ENCODE results near the gene KRR1. TPM values are rescaled to one million over a fixed set of nuclear protein-coding genes. Genes with fewer than 3 reads are reported as not detected.

KRR1 gene
- total and polyA plus RNA-seq, 2 donors from 2014 or later = 20.0 to 50.7 TPM

DNA sequence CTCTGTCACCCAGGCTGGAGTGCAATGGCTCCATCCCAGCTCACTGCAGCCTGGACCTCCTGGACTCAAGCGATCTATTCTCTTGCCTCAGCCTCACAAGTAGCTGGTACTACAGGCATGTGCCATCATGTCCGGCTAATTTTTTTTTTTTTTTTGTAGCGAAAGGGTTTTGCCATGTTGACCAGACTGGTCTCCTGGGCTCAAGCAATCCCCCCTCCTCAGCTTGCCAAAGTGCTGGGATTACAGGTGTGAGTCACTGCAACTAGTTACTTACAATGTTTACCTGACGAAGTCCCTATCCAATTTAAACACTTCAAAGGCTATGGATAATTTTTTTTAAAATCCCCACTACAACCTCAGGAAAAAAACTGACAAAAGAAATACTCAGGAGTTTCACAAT, 1.8 kb downstream of the KRR1 start:
- H3K9ac ChIP-seq (ENCODE audit: low read length in 3 of 3) = no peak overlapping the region
- intact Hi-C loops (cut with DNase I) = no loop called here

DNA sequence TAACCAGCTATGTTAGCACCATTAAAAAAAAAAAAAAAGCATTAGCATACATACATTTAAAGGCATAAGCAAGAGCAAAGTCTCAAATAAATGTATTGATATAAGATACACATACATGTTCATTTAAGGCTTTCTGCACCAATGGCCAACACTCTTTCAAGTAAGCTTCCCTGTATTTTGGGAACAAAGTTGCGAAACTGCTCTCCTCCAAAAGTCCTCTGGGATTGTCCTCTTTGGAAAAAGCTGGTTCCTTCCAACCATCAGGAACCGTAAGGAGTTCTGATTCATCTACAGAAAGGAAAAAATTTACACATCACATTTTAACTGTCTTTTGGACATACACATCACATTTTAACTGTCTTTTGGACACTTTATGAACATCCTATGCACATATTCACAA, 3.2 kb downstream of the KRR1 start:
- intact Hi-C loops (cut with DNase I) = no loop called here
- no peak overlapping the region for H3K27ac ChIP-seq (ENCODE audit: low read depth in 2 of 2, low read length in 2 of 2)
- H3K4me1 ChIP-seq (ENCODE audit: control insufficient read depth in 2 of 3, insufficient read depth in 2 of 3, low read depth in 1 of 3, low read length in 3 of 3) = peaks cover 0 to 7% (median 3%) of the 10 kb centered on the region in 3 donors
- H3K4me3 ChIP-seq (ENCODE audit: low read length in 3 of 3) = no peak overlapping the region
- no peak for FAIRE-seq
- no peak overlapping the region for H3K9ac ChIP-seq (ENCODE audit: low read length in 3 of 3)
- no peak for DNase-seq
- peaks cover 2 to 7% (median 3%) of the 10 kb centered on the region in 3 donors for H3K36me3 ChIP-seq (ENCODE audit: control insufficient read depth in 2 of 3, insufficient read depth in 3 of 3, low read length in 3 of 3)
- no peaks in the 10 kb centered on the region for H3K27me3 ChIP-seq (ENCODE audit: control insufficient read depth, insufficient read depth, low read length)
- TF ChIP-seq, protein P1, sequence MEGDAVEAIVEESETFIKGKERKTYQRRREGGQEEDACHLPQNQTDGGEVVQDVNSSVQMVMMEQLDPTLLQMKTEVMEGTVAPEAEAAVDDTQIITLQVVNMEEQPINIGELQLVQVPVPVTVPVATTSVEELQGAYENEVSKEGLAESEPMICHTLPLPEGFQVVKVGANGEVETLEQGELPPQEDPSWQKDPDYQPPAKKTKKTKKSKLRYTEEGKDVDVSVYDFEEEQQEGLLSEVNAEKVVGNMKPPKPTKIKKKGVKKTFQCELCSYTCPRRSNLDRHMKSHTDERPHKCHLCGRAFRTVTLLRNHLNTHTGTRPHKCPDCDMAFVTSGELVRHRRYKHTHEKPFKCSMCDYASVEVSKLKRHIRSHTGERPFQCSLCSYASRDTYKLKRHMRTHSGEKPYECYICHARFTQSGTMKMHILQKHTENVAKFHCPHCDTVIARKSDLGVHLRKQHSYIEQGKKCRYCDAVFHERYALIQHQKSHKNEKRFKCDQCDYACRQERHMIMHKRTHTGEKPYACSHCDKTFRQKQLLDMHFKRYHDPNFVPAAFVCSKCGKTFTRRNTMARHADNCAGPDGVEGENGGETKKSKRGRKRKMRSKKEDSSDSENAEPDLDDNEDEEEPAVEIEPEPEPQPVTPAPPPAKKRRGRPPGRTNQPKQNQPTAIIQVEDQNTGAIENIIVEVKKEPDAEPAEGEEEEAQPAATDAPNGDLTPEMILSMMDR (IDR thresholded peaks at IDR 0.05; ENCODE audit: borderline replicate concordance, extremely low read depth, insufficient read depth) = no peak
- H3K9me3 ChIP-seq (ENCODE audit: control insufficient read depth in 2 of 3, insufficient read depth in 1 of 3, low read length in 3 of 3) = no peaks in the 10 kb centered on the region

More for the DNA sequence above, 1.8 kb downstream of the KRR1 start:
- Histone ChIP-seq H3K4me3 (ENCODE audit: low read length in 3 of 3) (no peak overlapping the region), H3K27ac (ENCODE audit: low read depth in 2 of 2, low read length in 2 of 2) (no peak overlapping the region), H3K36me3 (ENCODE audit: control insufficient read depth in 2 of 3, insufficient read depth in 3 of 3, low read length in 3 of 3) (peaks cover 0 to 7% (median 3%) of the 10 kb centered on the region in 3 donors), H3K4me1 (ENCODE audit: control insufficient read depth in 2 of 3, insufficient read depth in 2 of 3, low read depth in 1 of 3, low read length in 3 of 3) (peaks cover 0 to 7% (median 3%) of the 10 kb centered on the region in 3 donors), H3K9me3 (ENCODE audit: control insufficient read depth in 2 of 3, insufficient read depth in 1 of 3, low read length in 3 of 3) (no peaks in the 10 kb centered on the region), H3K27me3 (ENCODE audit: control insufficient read depth, insufficient read depth, low read length) (no peaks in the 10 kb centered on the region)
- TF ChIP-seq, protein P1 (IDR thresholded peaks at IDR 0.05; ENCODE audit: borderline replicate concordance, extremely low read depth, insufficient read depth) = no peak
- no peak for DNase-seq
- FAIRE-seq = no peak

DNA sequence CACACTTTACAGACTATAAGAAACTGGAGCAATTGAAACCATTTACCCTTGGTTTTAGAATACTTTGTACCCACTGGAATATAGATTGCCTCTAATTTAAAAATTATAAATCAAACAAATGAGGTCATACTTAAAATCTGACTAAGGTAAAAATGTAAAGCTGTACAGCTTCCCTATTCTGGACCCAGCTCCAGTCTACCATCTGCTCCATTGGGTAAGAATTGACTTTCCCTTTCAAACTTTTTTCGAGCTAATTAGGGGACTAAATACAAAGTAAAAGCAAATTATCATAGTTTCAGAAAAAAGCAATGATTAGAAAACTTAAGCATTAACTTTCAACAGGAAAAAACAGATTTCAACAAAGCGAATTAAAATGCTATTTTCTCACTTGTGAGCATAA, 4.3 kb downstream of the KRR1 start:
- Histone ChIP-seq H3K9me3 (ENCODE audit: control insufficient read depth in 2 of 3, insufficient read depth in 1 of 3, low read length in 3 of 3) (no peaks in the 10 kb centered on the region), H3K4me3 (ENCODE audit: low read length in 3 of 3) (no peak overlapping the region), H3K27me3 (ENCODE audit: control insufficient read depth, insufficient read depth, low read length) (no peaks in the 10 kb centered on the region), H3K4me1 (ENCODE audit: control insufficient read depth in 2 of 3, insufficient read depth in 2 of 3, low read depth in 1 of 3, low read length in 3 of 3) (peaks cover 0 to 7% (median 3%) of the 10 kb centered on the region in 3 donors), H3K9ac (ENCODE audit: low read length in 3 of 3) (no peak overlapping the region), H3K36me3 (ENCODE audit: control insufficient read depth in 2 of 3, insufficient read depth in 3 of 3, low read length in 3 of 3) (peaks cover 2 to 11% (median 3%) of the 10 kb centered on the region in 3 donors), H3K27ac (ENCODE audit: low read depth in 2 of 2, low read length in 2 of 2) (no peak overlapping the region)
- intact Hi-C loops (cut with DNase I) = no loop called here
- no peak for DNase-seq
- TF ChIP-seq, protein P1 (IDR thresholded peaks at IDR 0.05; ENCODE audit: borderline replicate concordance, extremely low read depth, insufficient read depth) = no peak
- no peak for FAIRE-seq
